ENCODE measurements around the gene RBP5. TPM values are rescaled to one million over a fixed set of nuclear protein-coding genes. Genes with fewer than 3 reads are reported as not detected.

RBP5 gene
- total RNA-seq, 4 donors from 2014 or later, result not detected

- H3K9me3 ChIP-seq, result no peaks in the 10 kb centered on the region
- H3K36me3 ChIP-seq, result no peaks in the 10 kb centered on the region
- intact Hi-C loops (cut with DNase I; ENCODE audit: low total_unique reads), result no loop called here
- H3K4me1 ChIP-seq, result peaks cover 9 to 12% of the 10 kb centered on the region in 2 donors
- in situ Hi-C loops (cut with MboI; ENCODE audit: low sequenced_read_pairs in 4 of 4), result loop anchor here (5.0 to 25.0 kb wide), 5 partner anchors 52 to 202 kb away; partner anchors contain the start of genes ATN1 (in 2 of the 4), C12orf57 (in 2 of the 4), C1S (in 2 of the 4) and RNU7-1 (in 2 of the 4)
- ATAC-seq (no peak), DNase-seq (no peak)
- no peak overlapping the region for H3K4me3 ChIP-seq
- no peaks in the 10 kb centered on the region for H3K27me3 ChIP-seq
- no peak overlapping the region for H3K27ac ChIP-seq
- TF ChIP-seq CTCF (IDR thresholded peaks at IDR 0.05 in 4 of 5, conservative IDR thresholded peaks at IDR 0.05 in 1 of 5), result no peak
- TF ChIP-seq POLR2A (IDR thresholded peaks at IDR 0.05), result no peak
These were observed 14.7 kb downstream of the RBP5 start for GRCh38 chr12:7114008-7114407.

- DNase-seq, result no peak
- TF ChIP-seq CTCF (IDR thresholded peaks at IDR 0.05 in 4 of 5, conservative IDR thresholded peaks at IDR 0.05 in 1 of 5) (peak; percentile 79 to 90 (median 82)), POLR2A (IDR thresholded peaks at IDR 0.05) (no peak)
- in situ Hi-C loops (cut with MboI; ENCODE audit: low sequenced_read_pairs in 4 of 4) (loop anchor here (5.0 to 25.0 kb wide), 5 partner anchors 51 to 201 kb away; partner anchors contain the start of genes ATN1 (in 2 of the 4), C12orf57 (in 2 of the 4), C1S (in 2 of the 4) and RNU7-1 (in 2 of the 4)), intact Hi-C loops (cut with DNase I; ENCODE audit: low total_unique reads) (loop anchor here (1.0 kb wide), 1 partner anchor 53 kb away; the partner anchor contains the start of gene C1S)
- Histone ChIP-seq H3K4me1 (peaks cover 9 to 12% of the 10 kb centered on the region in 2 donors), H3K9me3 (no peaks in the 10 kb centered on the region), H3K36me3 (no peaks in the 10 kb centered on the region), H3K27ac (no peak overlapping the region), H3K27me3 (no peaks in the 10 kb centered on the region), H3K4me3 (no peak overlapping the region)
- ATAC-seq, result peak; percentile 20 to 34
These were observed 15.3 kb downstream of the RBP5 start for GRCh38 chr12:7113389-7113871.

- no peaks in the 10 kb centered on the region for H3K27me3 ChIP-seq
- in situ Hi-C loops (cut with MboI; ENCODE audit: low sequenced_read_pairs in 4 of 4), result loop anchor here (5.0 to 25.0 kb wide), 5 partner anchors 50 to 200 kb away; partner anchors contain the start of genes ATN1 (in 2 of the 4), C12orf57 (in 2 of the 4), C1S (in 2 of the 4) and RNU7-1 (in 2 of the 4)
- TF ChIP-seq POLR2A (IDR thresholded peaks at IDR 0.05) (no peak), CTCF (IDR thresholded peaks at IDR 0.05 in 4 of 5, conservative IDR thresholded peaks at IDR 0.05 in 1 of 5) (no peak)
- peaks cover 18% of the 10 kb centered on the region in 2 donors for H3K4me1 ChIP-seq
- H3K4me3 ChIP-seq, result no peak overlapping the region
- no peak overlapping the region for H3K27ac ChIP-seq
- intact Hi-C loops (cut with DNase I; ENCODE audit: low total_unique reads), result no loop called here
- H3K9me3 ChIP-seq, result no peaks in the 10 kb centered on the region
- H3K36me3 ChIP-seq, result no peaks in the 10 kb centered on the region
- DNase-seq (no peak), ATAC-seq (no peak)
These were observed 16.6 kb downstream of the RBP5 start for GRCh38 chr12:7112041-7112440.

- H3K36me3 ChIP-seq, result no peaks in the 10 kb centered on the region
- no peak for TF ChIP-seq POLR2A (IDR thresholded peaks at IDR 0.05)
- no peak for TF ChIP-seq CTCF (IDR thresholded peaks at IDR 0.05 in 4 of 5, conservative IDR thresholded peaks at IDR 0.05 in 1 of 5)
- no peak overlapping the region for H3K4me3 ChIP-seq
- no peaks in the 10 kb centered on the region for H3K27me3 ChIP-seq
- intact Hi-C loops (cut with DNase I; ENCODE audit: low total_unique reads), result no loop called here
- in situ Hi-C loops (cut with MboI; ENCODE audit: low sequenced_read_pairs in 4 of 4), result loop anchor here (5.0 to 25.0 kb wide), 5 partner anchors 48 to 198 kb away; partner anchors contain the start of genes ATN1 (in 2 of the 4), C12orf57 (in 2 of the 4), C1S (in 2 of the 4) and RNU7-1 (in 2 of the 4)
- no peak overlapping the region for H3K27ac ChIP-seq
- peaks cover 18% of the 10 kb centered on the region in 2 donors for H3K4me1 ChIP-seq
- no peak for ATAC-seq
- DNase-seq, result no peak
- peaks cover 0 to 7% (median 2%) of the 10 kb centered on the region in 3 donors for H3K9me3 ChIP-seq
These were observed 18.0 kb downstream of the RBP5 start for GRCh38 chr12:7110661-7111060.
